Measurements from ENCODE around the gene CFAP20DC.
"Not testable (repeated sequence)": the region's sequence is repeated elsewhere in the genome, so short reads cannot be mapped to it uniquely, and the experiment has no call there.

The CFAP20DC gene

GRCh38 chr3:58829321-58830000 lies 220.4 kb downstream of the CFAP20DC start:
- TF ChIP-seq CTCF (IDR thresholded peaks at IDR 0.05; ENCODE audit: insufficient read depth, low read depth, low read length, missing control alignments) = no peak
- H3K4me3 ChIP-seq (ENCODE audit: low read depth, low read length) = no peak overlapping the region
- DNase-seq (ENCODE audit: low read depth) = no peak

- no peak for TF ChIP-seq CTCF (IDR thresholded peaks at IDR 0.05; ENCODE audit: insufficient read depth, low read depth, low read length, missing control alignments)
- H3K4me3 ChIP-seq (ENCODE audit: low read depth, low read length) = no peak overlapping the region
- no peak for DNase-seq (ENCODE audit: low read depth)
Observed at GRCh38 chr3:58824777-58825176, 225.0 kb downstream of the CFAP20DC start.

GRCh38 chr3:58824285-58824684 lies 225.5 kb downstream of the CFAP20DC start:
- no peak overlapping the region for H3K4me3 ChIP-seq (ENCODE audit: low read depth, low read length)
- peak; percentile 52 for DNase-seq (ENCODE audit: low read depth)
- peak; percentile 56 for TF ChIP-seq CTCF (IDR thresholded peaks at IDR 0.05; ENCODE audit: insufficient read depth, low read depth, low read length, missing control alignments)

- DNase-seq (ENCODE audit: low read depth) = not testable (repeated sequence)
Observed at GRCh38 chr3:58806551-58807244, 243.1 kb downstream of the CFAP20DC start.

GRCh38 chr3:58804914-58805313 lies 244.9 kb downstream of the CFAP20DC start:
- TF ChIP-seq CTCF (IDR thresholded peaks at IDR 0.05; ENCODE audit: insufficient read depth, low read depth, low read length, missing control alignments) = no peak
- DNase-seq (ENCODE audit: low read depth) = no peak
- no peak overlapping the region for H3K4me3 ChIP-seq (ENCODE audit: low read depth, low read length)

More at GRCh38 chr3:58806551-58807244, 243.1 kb downstream of the CFAP20DC start:
- H3K4me3 ChIP-seq (ENCODE audit: low read depth, low read length) = not testable (repeated sequence)

- no peak overlapping the region for H3K4me3 ChIP-seq (ENCODE audit: low read depth, low read length)
- no peak for DNase-seq (ENCODE audit: low read depth)
- no peak for TF ChIP-seq CTCF (IDR thresholded peaks at IDR 0.05; ENCODE audit: insufficient read depth, low read depth, low read length, missing control alignments)
Observed at GRCh38 chr3:58801541-58801940, 248.3 kb downstream of the CFAP20DC start.

- no peak for TF ChIP-seq CTCF (IDR thresholded peaks at IDR 0.05; ENCODE audit: insufficient read depth, low read depth, low read length, missing control alignments)
- no peak overlapping the region for H3K4me3 ChIP-seq (ENCODE audit: low read depth, low read length)
- DNase-seq (ENCODE audit: low read depth) = no peak
Observed at GRCh38 chr3:58800940-58801339, 248.9 kb downstream of the CFAP20DC start.
